B cell (primary cell): ENCODE measurements around the gene HOXA2.

Experiments
- EZH2 ChIP-seq: IDR thresholded peaks from 2 replicates; pipeline ENCODE4 v1.6.1; 2012; ENCODE audit warnings: borderline replicate concordance, low read depth, mild to moderate bottlenecking, moderate library complexity, low read length; ENCODE audit not compliant: insufficient read depth, poor library complexity, severe bottlenecking
- TF ChIP-seq, protein P1 (sequence below): fragments of 200-600 bp; IDR thresholded peaks from one replicate; pipeline ENCODE4 v1.8.0; 2022; ENCODE audit warnings: antibody characterized with exemption, mild to moderate bottlenecking

DNA sequence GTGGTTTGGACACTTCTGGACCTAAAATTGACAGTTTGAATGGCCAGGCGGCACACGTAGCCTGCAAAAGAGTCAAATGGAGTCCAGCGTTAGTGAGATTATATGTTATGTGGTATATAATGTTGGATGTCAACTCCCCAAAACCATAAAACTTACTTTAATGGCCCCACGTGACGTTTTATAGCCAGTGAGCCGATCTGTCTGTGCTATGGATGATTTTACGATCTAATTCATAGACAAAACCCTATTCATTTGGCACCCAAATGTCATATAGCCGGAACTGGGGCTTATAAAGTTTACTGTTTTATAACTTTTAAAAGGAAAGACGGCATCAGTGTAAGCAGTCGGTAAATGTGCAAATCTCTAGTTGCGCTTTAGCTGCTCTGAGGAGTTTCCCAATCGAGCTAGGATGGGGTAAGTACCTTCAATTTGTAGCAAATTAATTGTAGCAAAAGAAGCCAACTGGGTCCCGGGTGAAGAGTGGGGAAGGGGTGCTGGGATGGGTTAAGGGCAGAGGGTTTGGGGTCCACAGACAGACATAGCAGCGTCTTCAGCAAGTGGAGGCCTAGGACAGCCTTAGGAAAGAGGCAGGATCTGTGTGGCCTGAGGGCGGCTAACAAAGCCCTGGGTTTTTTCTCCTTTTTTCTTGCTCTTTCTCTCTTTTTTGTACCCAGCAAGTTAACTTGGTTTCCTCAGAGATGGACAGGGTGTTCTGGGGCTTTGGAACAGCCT, 37.8 kb upstream of the HOXA2 start:
- TF ChIP-seq, protein P1, sequence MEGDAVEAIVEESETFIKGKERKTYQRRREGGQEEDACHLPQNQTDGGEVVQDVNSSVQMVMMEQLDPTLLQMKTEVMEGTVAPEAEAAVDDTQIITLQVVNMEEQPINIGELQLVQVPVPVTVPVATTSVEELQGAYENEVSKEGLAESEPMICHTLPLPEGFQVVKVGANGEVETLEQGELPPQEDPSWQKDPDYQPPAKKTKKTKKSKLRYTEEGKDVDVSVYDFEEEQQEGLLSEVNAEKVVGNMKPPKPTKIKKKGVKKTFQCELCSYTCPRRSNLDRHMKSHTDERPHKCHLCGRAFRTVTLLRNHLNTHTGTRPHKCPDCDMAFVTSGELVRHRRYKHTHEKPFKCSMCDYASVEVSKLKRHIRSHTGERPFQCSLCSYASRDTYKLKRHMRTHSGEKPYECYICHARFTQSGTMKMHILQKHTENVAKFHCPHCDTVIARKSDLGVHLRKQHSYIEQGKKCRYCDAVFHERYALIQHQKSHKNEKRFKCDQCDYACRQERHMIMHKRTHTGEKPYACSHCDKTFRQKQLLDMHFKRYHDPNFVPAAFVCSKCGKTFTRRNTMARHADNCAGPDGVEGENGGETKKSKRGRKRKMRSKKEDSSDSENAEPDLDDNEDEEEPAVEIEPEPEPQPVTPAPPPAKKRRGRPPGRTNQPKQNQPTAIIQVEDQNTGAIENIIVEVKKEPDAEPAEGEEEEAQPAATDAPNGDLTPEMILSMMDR: no peak
- no peak for TF ChIP-seq EZH2
